ENCODE data around the gene URGCP. TPM values are rescaled to one million over a fixed set of nuclear protein-coding genes. Genes with fewer than 3 reads are reported as not detected.

URGCP gene
- total RNA-seq, 1 experiment from 2014 or later = 19.5 TPM

DNA sequence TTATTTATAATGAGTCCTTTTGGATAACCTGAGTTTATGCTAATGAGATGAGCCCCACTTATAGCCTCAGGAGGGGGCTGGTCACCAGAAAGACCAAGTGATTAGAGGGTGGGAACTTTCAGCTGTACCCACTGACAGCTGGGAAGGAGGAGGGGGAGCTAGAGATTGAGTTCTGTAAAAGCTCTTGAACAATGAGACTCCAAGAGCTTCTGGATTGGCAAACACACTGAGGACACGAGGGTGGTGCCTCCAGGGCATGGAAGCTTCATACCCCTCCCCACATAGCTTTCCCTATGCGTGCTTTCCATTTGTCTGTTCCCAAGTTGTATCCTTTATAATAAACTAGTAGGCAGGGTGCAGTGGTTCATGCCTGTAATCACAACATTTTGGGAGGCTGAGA, 57.3 kb downstream of the URGCP start:
- peaks cover 3% of the 10 kb centered on the region; the same call in 1 of the 2 replicates for H3K4me1 Mint-ChIP-seq
- no peaks in the 10 kb centered on the region for H3K27me3 Mint-ChIP-seq (ENCODE audit: low read depth)
- H3K4me3 Mint-ChIP-seq = no peak overlapping the region
- H3K9me3 Mint-ChIP-seq = peaks cover 15% of the 10 kb centered on the region
- no peak for DNase-seq (ENCODE audit: low spot score)
- ATAC-seq = peak; percentile 46; the same call in 1 of the 2 replicates
- POLR2A ChIA-PET = no interaction called here
- H3K36me3 Mint-ChIP-seq = no peaks in the 10 kb centered on the region
- no peak for TF ChIP-seq ETV6 (CRISPR knock-in tag; IDR thresholded peaks at IDR 0.05)
- no peak for TF ChIP-seq ZNF219 (CRISPR knock-in tag; IDR thresholded peaks at IDR 0.05; ENCODE audit: borderline replicate concordance)
- TF ChIP-seq ZNF263 (CRISPR knock-in tag; IDR thresholded peaks at IDR 0.05; ENCODE audit: low read depth) = no peak
- no peak for TF ChIP-seq NFATC4 (CRISPR knock-in tag; IDR thresholded peaks at IDR 0.05)
- no peak for TF ChIP-seq FOXK1 (CRISPR knock-in tag; IDR thresholded peaks at IDR 0.05)
- TF ChIP-seq, protein P1, sequence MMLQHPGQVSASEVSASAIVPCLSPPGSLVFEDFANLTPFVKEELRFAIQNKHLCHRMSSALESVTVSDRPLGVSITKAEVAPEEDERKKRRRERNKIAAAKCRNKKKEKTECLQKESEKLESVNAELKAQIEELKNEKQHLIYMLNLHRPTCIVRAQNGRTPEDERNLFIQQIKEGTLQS (CRISPR knock-in tag; conservative IDR thresholded peaks at IDR 0.05) = no peak
- TF ChIP-seq AR (CRISPR knock-in tag; IDR thresholded peaks at IDR 0.05) = no peak
- TF ChIP-seq ZNF512 (CRISPR knock-in tag; IDR thresholded peaks at IDR 0.05; ENCODE audit: borderline replicate concordance) = no peak
- no peak overlapping the region for H3K27ac Mint-ChIP-seq
- CTCF ChIA-PET = interaction anchor here (1.2 to 2.4 kb wide), 3 partner anchors 11 to 266 kb away, joined by 3 to 11 read pairs (median 7); partner anchors contain the start of gene STK17A

- CTCF ChIA-PET = interaction anchor here (1.5 to 2.4 kb wide), 3 partner anchors 9 to 265 kb away, joined by 3 to 11 read pairs (median 7); partner anchors contain the start of gene STK17A
- no peaks in the 10 kb centered on the region for H3K27me3 Mint-ChIP-seq (ENCODE audit: low read depth)
These were observed 58.9 kb downstream of the URGCP start for GRCh38 chr7:43847496-43847895.

More at GRCh38 chr7:43847496-43847895, 58.9 kb downstream of the URGCP start:
- TF ChIP-seq SOX15 (CRISPR knock-in tag; IDR thresholded peaks at IDR 0.05) (no peak), ZNF263 (CRISPR knock-in tag; IDR thresholded peaks at IDR 0.05; ENCODE audit: low read depth) (no peak), ATF2 (CRISPR knock-in tag; IDR thresholded peaks at IDR 0.05; ENCODE audit: borderline replicate concordance, low read depth) (no peak), ERG (CRISPR knock-in tag; IDR thresholded peaks at IDR 0.05) (no peak), TP53 (CRISPR knock-in tag; IDR thresholded peaks at IDR 0.05) (no peak), SP1 (CRISPR knock-in tag; conservative IDR thresholded peaks at IDR 0.05) (no peak)
- TF ChIP-seq, protein P2, sequence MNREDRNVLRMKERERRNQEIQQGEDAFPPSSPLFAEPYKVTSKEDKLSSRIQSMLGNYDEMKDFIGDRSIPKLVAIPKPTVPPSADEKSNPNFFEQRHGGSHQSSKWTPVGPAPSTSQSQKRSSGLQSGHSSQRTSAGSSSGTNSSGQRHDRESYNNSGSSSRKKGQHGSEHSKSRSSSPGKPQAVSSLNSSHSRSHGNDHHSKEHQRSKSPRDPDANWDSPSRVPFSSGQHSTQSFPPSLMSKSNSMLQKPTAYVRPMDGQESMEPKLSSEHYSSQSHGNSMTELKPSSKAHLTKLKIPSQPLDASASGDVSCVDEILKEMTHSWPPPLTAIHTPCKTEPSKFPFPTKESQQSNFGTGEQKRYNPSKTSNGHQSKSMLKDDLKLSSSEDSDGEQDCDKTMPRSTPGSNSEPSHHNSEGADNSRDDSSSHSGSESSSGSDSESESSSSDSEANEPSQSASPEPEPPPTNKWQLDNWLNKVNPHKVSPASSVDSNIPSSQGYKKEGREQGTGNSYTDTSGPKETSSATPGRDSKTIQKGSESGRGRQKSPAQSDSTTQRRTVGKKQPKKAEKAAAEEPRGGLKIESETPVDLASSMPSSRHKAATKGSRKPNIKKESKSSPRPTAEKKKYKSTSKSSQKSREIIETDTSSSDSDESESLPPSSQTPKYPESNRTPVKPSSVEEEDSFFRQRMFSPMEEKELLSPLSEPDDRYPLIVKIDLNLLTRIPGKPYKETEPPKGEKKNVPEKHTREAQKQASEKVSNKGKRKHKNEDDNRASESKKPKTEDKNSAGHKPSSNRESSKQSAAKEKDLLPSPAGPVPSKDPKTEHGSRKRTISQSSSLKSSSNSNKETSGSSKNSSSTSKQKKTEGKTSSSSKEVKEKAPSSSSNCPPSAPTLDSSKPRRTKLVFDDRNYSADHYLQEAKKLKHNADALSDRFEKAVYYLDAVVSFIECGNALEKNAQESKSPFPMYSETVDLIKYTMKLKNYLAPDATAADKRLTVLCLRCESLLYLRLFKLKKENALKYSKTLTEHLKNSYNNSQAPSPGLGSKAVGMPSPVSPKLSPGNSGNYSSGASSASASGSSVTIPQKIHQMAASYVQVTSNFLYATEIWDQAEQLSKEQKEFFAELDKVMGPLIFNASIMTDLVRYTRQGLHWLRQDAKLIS (CRISPR knock-in tag; IDR thresholded peaks at IDR 0.05; ENCODE audit: borderline replicate concordance) = no peak
- TF ChIP-seq, protein P3, sequence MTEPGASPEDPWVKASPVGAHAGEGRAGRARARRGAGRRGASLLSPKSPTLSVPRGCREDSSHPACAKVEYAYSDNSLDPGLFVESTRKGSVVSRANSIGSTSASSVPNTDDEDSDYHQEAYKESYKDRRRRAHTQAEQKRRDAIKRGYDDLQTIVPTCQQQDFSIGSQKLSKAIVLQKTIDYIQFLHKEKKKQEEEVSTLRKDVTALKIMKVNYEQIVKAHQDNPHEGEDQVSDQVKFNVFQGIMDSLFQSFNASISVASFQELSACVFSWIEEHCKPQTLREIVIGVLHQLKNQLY (CRISPR knock-in tag; IDR thresholded peaks at IDR 0.05) = no peak
- POLR2A ChIA-PET = interaction anchor here (0.7 kb wide), 1 partner anchor 194 kb away, joined by 5 read pairs; no protein-coding TSS in a partner anchor
- no peak for ATAC-seq
- H3K27ac Mint-ChIP-seq = no peak overlapping the region
- no peak overlapping the region for H3K4me3 Mint-ChIP-seq
- H3K36me3 Mint-ChIP-seq = no peaks in the 10 kb centered on the region
- H3K4me1 Mint-ChIP-seq = peaks cover 6% of the 10 kb centered on the region
- peaks cover 15% of the 10 kb centered on the region for H3K9me3 Mint-ChIP-seq
- no peak for DNase-seq (ENCODE audit: low spot score)

Data from WTC11 (cell line).